Ecto neural progenitor cell (in vitro differentiated cells): ENCODE measurements around the gene IL13RA2.

Source experiments
- DNase-seq: peaks from one replicate; pipeline ENCODE4 v3.0.0-alpha.2; 2018; ENCODE audit warnings: low spot score

Gene IL13RA2

GRCh38 chrX:114985967-114986592 is 31.3 kb downstream of the IL13RA2 start:
- DNase-seq = no peak

GRCh38 chrX:114976292-114976691 is 41.1 kb downstream of the IL13RA2 start:
- no peak for DNase-seq

- DNase-seq = no peak
Measured at GRCh38 chrX:114973013-114973412, 44.4 kb downstream of the IL13RA2 start.

- no peak for DNase-seq
Measured at GRCh38 chrX:114970806-114971205, 46.6 kb downstream of the IL13RA2 start.

- DNase-seq = no peak
Measured at GRCh38 chrX:114964374-114964773, 53.0 kb downstream of the IL13RA2 start.

GRCh38 chrX:114962209-114962608 is 55.2 kb downstream of the IL13RA2 start:
- no peak for DNase-seq

- no peak for DNase-seq
Measured at GRCh38 chrX:114959729-114960128, 57.7 kb downstream of the IL13RA2 start.
